Activated T-cell treated with anti-CD3 and anti-CD28 coated beads for 4 hours (primary cell): ENCODE results near the gene RNF26.
A peak's percentile ranks its signal among the peaks of the same experiment; 100 is the strongest.

Experiments used
- DNase-seq: peaks from one replicate; pipeline ENCODE4 v3.0.0-alpha.2; 2020

The RNF26 gene

GRCh38 chr11:119356349-119357031 lies 22.2 kb downstream of the RNF26 start:
- peak; percentile 57 for DNase-seq

- DNase-seq = no peak
These were observed 22.7 kb downstream of the RNF26 start for GRCh38 chr11:119357074-119357473.

- DNase-seq = no peak
These were observed 25.3 kb downstream of the RNF26 start for GRCh38 chr11:119359365-119360214.

GRCh38 chr11:119361056-119361787 lies 26.9 kb downstream of the RNF26 start:
- no peak for DNase-seq

GRCh38 chr11:119361941-119362725 lies 27.8 kb downstream of the RNF26 start:
- DNase-seq = no peak

GRCh38 chr11:119362741-119363080 lies 28.4 kb downstream of the RNF26 start:
- no peak for DNase-seq

GRCh38 chr11:119363081-119363850 lies 28.9 kb downstream of the RNF26 start:
- DNase-seq = no peak

GRCh38 chr11:119363851-119364590 lies 29.7 kb downstream of the RNF26 start:
- peak; percentile 53 for DNase-seq

- DNase-seq = no peak
These were observed 30.8 kb downstream of the RNF26 start for GRCh38 chr11:119365071-119365591.

- no peak for DNase-seq
These were observed 32.6 kb downstream of the RNF26 start for GRCh38 chr11:119366690-119367620.

- no peak for DNase-seq
These were observed 33.4 kb downstream of the RNF26 start for GRCh38 chr11:119367661-119368120.

GRCh38 chr11:119368121-119369034 lies 34.1 kb downstream of the RNF26 start:
- no peak for DNase-seq

GRCh38 chr11:119369132-119369925 lies 35.0 kb downstream of the RNF26 start:
- no peak for DNase-seq

GRCh38 chr11:119370486-119371046 lies 36.2 kb downstream of the RNF26 start:
- DNase-seq = no peak

GRCh38 chr11:119371067-119371601 lies 36.8 kb downstream of the RNF26 start:
- no peak for DNase-seq

- no peak for DNase-seq
These were observed 37.5 kb downstream of the RNF26 start for GRCh38 chr11:119371778-119372182.
